Bronchial epithelial cell (primary cell): ENCODE results near the gene KRTAP23-1. TPM values are rescaled to one million over a fixed set of nuclear protein-coding genes. Genes with fewer than 3 reads are reported as not detected.

Experiments
- total RNA-seq: library from RNA; depleted of rRNA; stranded (reverse); fragments of >200 nt; gene quantifications from 2 replicates; pipeline ENCODE4 v1.2.1, GENCODE V29; 2014

KRTAP23-1 gene
- total RNA-seq, 1 donor from 2014 or later, result not detected

Other genes with a start within 250 kb of the KRTAP23-1 start
- gene CLDN17, start 181.8 kb downstream of the KRTAP23-1 start, total RNA-seq, result 2.3 TPM in 1 of 2 replicates, not detected in the other
- 0.26 and 0.51 TPM in 2 replicates for gene CLDN8, start 132.5 kb downstream of the KRTAP23-1 start, total RNA-seq
- not detected in 2 replicates for gene KRTAP24-1, start 65.7 kb downstream of the KRTAP23-1 start, total RNA-seq
- not detected in 2 replicates for gene KRTAP25-1, start 59.1 kb downstream of the KRTAP23-1 start, total RNA-seq
- not detected in 2 replicates for gene KRTAP26-1, start 28.3 kb downstream of the KRTAP23-1 start, total RNA-seq
- gene KRTAP27-1, start 10.9 kb downstream of the KRTAP23-1 start, total RNA-seq, result not detected in 2 replicates
- not detected in 2 replicates for gene KRTAP13-2, start 23.7 kb upstream of the KRTAP23-1 start, total RNA-seq
- not detected in 2 replicates for gene KRTAP13-1, start 47.4 kb upstream of the KRTAP23-1 start, total RNA-seq
- not detected in 2 replicates for gene KRTAP13-3, start 77.3 kb upstream of the KRTAP23-1 start, total RNA-seq
- not detected in 2 replicates for gene KRTAP13-4, start 81.6 kb upstream of the KRTAP23-1 start, total RNA-seq
- gene KRTAP15-1, start 91.7 kb upstream of the KRTAP23-1 start, total RNA-seq, result not detected in 2 replicates
- gene KRTAP19-1, start 131.8 kb upstream of the KRTAP23-1 start, total RNA-seq, result not detected in 2 replicates
- gene KRTAP19-2, start 138.8 kb upstream of the KRTAP23-1 start, total RNA-seq, result not detected in 2 replicates
- gene KRTAP19-3, start 143.4 kb upstream of the KRTAP23-1 start, total RNA-seq, result not detected in 2 replicates
- not detected in 2 replicates for gene KRTAP19-4, start 148.6 kb upstream of the KRTAP23-1 start, total RNA-seq
- gene KRTAP19-5, start 153.5 kb upstream of the KRTAP23-1 start, total RNA-seq, result not detected in 2 replicates
- gene KRTAP19-6, start 193.3 kb upstream of the KRTAP23-1 start, total RNA-seq, result not detected in 2 replicates
- not detected in 2 replicates for gene KRTAP19-7, start 212.7 kb upstream of the KRTAP23-1 start, total RNA-seq
- not detected in 2 replicates for gene KRTAP22-2, start 241.8 kb upstream of the KRTAP23-1 start, total RNA-seq
- not detected in 2 replicates for gene KRTAP6-3, start 243.8 kb upstream of the KRTAP23-1 start, total RNA-seq